PFSK-1 (cell line): ENCODE data around the gene ITK.

Experiments
- POLR2AphosphoS5 ChIP-seq: IDR thresholded peaks from 2 replicates; pipeline ENCODE4 v1.6.1; 2012; ENCODE audit warnings: low read depth, mild to moderate bottlenecking, control low read depth, low read length, moderate library complexity
- TAF1 ChIP-seq: IDR thresholded peaks from 2 replicates; pipeline ENCODE4 v1.6.1; 2012; ENCODE audit warnings: low read length, control low read depth, borderline replicate concordance; ENCODE audit not compliant: insufficient read depth

GRCh38 chr5:157279605-157280239, 99.1 kb downstream of the ITK start:
- TF ChIP-seq POLR2AphosphoS5 (no peak), TAF1 (no peak)
